Neural cell (in vitro differentiated cells): ENCODE measurements around the gene ACTR1B. TPM values are rescaled to one million over a fixed set of nuclear protein-coding genes. Genes with fewer than 3 reads are reported as not detected.

Experiments used
- H2AFZ ChIP-seq: fragments of 200-600, 300-800 bp; sonication (generic), shearing (Covaris generic); 2 replicates; pipeline ENCODE4 v1.6.0; 2014; ENCODE audit warnings: low read depth, mild to moderate bottlenecking, antibody characterized with exemption, low read length, moderate library complexity
- H3F3A ChIP-seq: fragments of 200-600 bp; shearing (Covaris generic); 2 replicates; pipeline ENCODE4 v1.6.1; 2016; ENCODE audit warnings: mild to moderate bottlenecking, moderate library complexity, mixed read lengths, antibody characterized with exemption, low read length; ENCODE audit not compliant: insufficient read depth, poor library complexity, severe bottlenecking
- H3K27ac ChIP-seq: fragments of 200-600, 300-800 bp; sonication (generic), shearing (Covaris generic); 2 replicates; pipeline ENCODE4 v1.5.1; 2014; ENCODE audit warnings: mild to moderate bottlenecking, low read length, moderate library complexity
- H3K27me3 ChIP-seq: fragments of 300-800, 200-600 bp; sonication (generic), shearing (Covaris generic); 2 replicates; pipeline ENCODE4 v1.6.0; 2014; ENCODE audit warnings: mild to moderate bottlenecking, low read depth, low read length, moderate library complexity; ENCODE audit not compliant: insufficient read depth
- H3K36me3 ChIP-seq: fragments of 300-800, 200-600 bp; sonication (generic), shearing (Covaris generic); 2 replicates; pipeline ENCODE4 v1.5.1; 2014; ENCODE audit warnings: mild to moderate bottlenecking, antibody characterized with exemption, low read length, moderate library complexity; ENCODE audit not compliant: insufficient read depth
- H3K4me2 ChIP-seq: fragments of 300-800, 200-600 bp; sonication (generic), shearing (Covaris generic); 2 replicates; pipeline ENCODE4 v1.6.0; 2014; ENCODE audit warnings: mild to moderate bottlenecking, low read length
- H3K4me3 ChIP-seq: fragments of 300-800, 200-600 bp; sonication (generic), shearing (Covaris generic); 2 replicates; pipeline ENCODE4 v1.5.1; 2014; ENCODE audit warnings: mild to moderate bottlenecking, low read length, moderate library complexity
- H3K79me2 ChIP-seq: fragments of 200-600 bp; shearing (Covaris generic); replicated peaks from 2 replicates; pipeline ENCODE4 v1.6.0; 2014; ENCODE audit warnings: mild to moderate bottlenecking, low read length, moderate library complexity; ENCODE audit not compliant: insufficient read depth
- H3K9ac ChIP-seq: fragments of 300-800, 200-600 bp; sonication (generic), shearing (Covaris generic); 2 replicates; pipeline ENCODE4 v1.6.1; 2016; ENCODE audit warnings: mild to moderate bottlenecking, low read length, mixed read lengths
- H3K9me2 ChIP-seq: fragments of 200-600 bp; shearing (Covaris generic); 2 replicates; pipeline ENCODE4 v1.6.1; 2016; ENCODE audit warnings: mild to moderate bottlenecking, low read length, mixed read lengths; ENCODE audit not compliant: insufficient read depth
- H3K9me3 ChIP-seq: fragments of 200-600, 300-800 bp; sonication (generic), shearing (Covaris generic); 2 replicates; pipeline ENCODE4 v1.6.1; 2016; ENCODE audit warnings: mild to moderate bottlenecking, mixed run types, low read length, moderate library complexity, mixed read lengths
- H4K20me1 ChIP-seq: fragments of 200-600 bp; shearing (Covaris generic); 2 replicates; pipeline ENCODE4 v1.6.1; 2016; ENCODE audit warnings: mild to moderate bottlenecking, mixed run types; ENCODE audit not compliant: insufficient read depth
- EP300 ChIP-seq: fragments of 450-650 bp; conservative IDR thresholded peaks from 2 replicates; pipeline ENCODE4 v1.6.1; 2014; ENCODE audit warnings: antibody characterized with exemption, mild to moderate bottlenecking, moderate library complexity; ENCODE audit not compliant: poor library complexity, severe bottlenecking
- EZH2 ChIP-seq: fragments of 200-600, 300-800 bp; shearing (Covaris generic), sonication (generic); IDR thresholded peaks from 2 replicates; pipeline ENCODE4 v1.6.1; 2014; ENCODE audit warnings: antibody characterized with exemption, low read length, borderline replicate concordance, mild to moderate bottlenecking; ENCODE audit not compliant: insufficient read depth, poor library complexity, severe bottlenecking
- MXI1 ChIP-seq: fragments of 450-650 bp; conservative IDR thresholded peaks from 2 replicates; pipeline ENCODE4 v1.6.1; 2014; ENCODE audit warnings: antibody characterized with exemption, mild to moderate bottlenecking; ENCODE audit not compliant: poor library complexity, severe bottlenecking
- POLR2AphosphoS5 ChIP-seq: IDR thresholded peaks from 2 replicates; pipeline ENCODE4 v1.6.1; 2012
- RAD21 ChIP-seq: fragments of 450-650 bp; conservative IDR thresholded peaks from 2 replicates; pipeline ENCODE4 v1.6.1; 2014; ENCODE audit warnings: antibody characterized with exemption, mild to moderate bottlenecking, moderate library complexity
- SMC3 ChIP-seq: fragments of 450-650 bp; conservative IDR thresholded peaks from 2 replicates; pipeline ENCODE4 v1.6.1; 2014; ENCODE audit warnings: antibody characterized with exemption, mild to moderate bottlenecking, moderate library complexity; ENCODE audit not compliant: poor library complexity
- TAF1 ChIP-seq: IDR thresholded peaks from 2 replicates; pipeline ENCODE4 v1.6.1; 2012; ENCODE audit warnings: low read depth
- polyA plus RNA-seq: library from polyadenylated mRNA; depleted of rRNA; stranded (reverse); fragments of >200 nt; gene quantifications from 2 replicates; pipeline ENCODE4 v1.2.3, GENCODE V29; 2014
- TF ChIP-seq, protein P1 (sequence below): fragments of 450-650 bp; IDR thresholded peaks from 2 replicates; pipeline ENCODE4 v1.5.1; 2014; ENCODE audit warnings: antibody characterized with exemption, mild to moderate bottlenecking, moderate library complexity; ENCODE audit not compliant: poor library complexity, severe bottlenecking
- TF ChIP-seq, protein P2 (sequence below): IDR thresholded peaks from 2 replicates; pipeline ENCODE4 v1.6.1; 2012; ENCODE audit warnings: borderline replicate concordance

Gene ACTR1B
- polyA plus RNA-seq, 1 donor from 2014 or later = 138 TPM

DNA sequence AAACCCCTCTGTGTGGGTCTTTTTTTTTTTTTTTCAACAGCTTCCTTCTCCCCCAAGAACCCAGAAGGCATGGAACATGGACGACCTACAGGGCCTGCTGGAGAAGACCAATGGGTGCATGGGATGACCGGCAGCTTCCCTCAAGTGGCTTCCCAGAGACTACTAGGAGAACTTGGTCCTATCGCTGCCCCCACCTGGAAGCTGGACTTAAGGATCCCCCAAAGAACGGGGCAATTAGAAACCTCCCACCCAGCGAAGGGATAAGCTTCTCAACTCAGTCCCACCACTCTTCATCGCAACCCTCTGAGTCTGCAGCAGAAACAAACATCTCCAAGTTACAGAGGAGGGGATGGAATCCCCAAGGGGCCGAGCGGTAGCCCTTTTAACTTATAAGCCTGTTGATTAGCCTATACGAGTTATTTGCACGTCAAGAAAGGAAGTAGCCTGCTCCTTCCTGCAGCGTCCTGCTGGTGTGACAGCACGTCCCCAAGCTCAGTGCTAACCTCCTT, 1.4 kb downstream of the ACTR1B start:
- TF ChIP-seq POLR2AphosphoS5 = no peak
- TF ChIP-seq EZH2 = no peak
- no peak for TF ChIP-seq SMC3
- no peak for TF ChIP-seq MXI1
- TF ChIP-seq, protein P1, sequence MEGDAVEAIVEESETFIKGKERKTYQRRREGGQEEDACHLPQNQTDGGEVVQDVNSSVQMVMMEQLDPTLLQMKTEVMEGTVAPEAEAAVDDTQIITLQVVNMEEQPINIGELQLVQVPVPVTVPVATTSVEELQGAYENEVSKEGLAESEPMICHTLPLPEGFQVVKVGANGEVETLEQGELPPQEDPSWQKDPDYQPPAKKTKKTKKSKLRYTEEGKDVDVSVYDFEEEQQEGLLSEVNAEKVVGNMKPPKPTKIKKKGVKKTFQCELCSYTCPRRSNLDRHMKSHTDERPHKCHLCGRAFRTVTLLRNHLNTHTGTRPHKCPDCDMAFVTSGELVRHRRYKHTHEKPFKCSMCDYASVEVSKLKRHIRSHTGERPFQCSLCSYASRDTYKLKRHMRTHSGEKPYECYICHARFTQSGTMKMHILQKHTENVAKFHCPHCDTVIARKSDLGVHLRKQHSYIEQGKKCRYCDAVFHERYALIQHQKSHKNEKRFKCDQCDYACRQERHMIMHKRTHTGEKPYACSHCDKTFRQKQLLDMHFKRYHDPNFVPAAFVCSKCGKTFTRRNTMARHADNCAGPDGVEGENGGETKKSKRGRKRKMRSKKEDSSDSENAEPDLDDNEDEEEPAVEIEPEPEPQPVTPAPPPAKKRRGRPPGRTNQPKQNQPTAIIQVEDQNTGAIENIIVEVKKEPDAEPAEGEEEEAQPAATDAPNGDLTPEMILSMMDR = no peak
- no peak for TF ChIP-seq RAD21
- TF ChIP-seq TAF1 = no peak
- no peak for TF ChIP-seq EP300
- TF ChIP-seq, protein P2, sequence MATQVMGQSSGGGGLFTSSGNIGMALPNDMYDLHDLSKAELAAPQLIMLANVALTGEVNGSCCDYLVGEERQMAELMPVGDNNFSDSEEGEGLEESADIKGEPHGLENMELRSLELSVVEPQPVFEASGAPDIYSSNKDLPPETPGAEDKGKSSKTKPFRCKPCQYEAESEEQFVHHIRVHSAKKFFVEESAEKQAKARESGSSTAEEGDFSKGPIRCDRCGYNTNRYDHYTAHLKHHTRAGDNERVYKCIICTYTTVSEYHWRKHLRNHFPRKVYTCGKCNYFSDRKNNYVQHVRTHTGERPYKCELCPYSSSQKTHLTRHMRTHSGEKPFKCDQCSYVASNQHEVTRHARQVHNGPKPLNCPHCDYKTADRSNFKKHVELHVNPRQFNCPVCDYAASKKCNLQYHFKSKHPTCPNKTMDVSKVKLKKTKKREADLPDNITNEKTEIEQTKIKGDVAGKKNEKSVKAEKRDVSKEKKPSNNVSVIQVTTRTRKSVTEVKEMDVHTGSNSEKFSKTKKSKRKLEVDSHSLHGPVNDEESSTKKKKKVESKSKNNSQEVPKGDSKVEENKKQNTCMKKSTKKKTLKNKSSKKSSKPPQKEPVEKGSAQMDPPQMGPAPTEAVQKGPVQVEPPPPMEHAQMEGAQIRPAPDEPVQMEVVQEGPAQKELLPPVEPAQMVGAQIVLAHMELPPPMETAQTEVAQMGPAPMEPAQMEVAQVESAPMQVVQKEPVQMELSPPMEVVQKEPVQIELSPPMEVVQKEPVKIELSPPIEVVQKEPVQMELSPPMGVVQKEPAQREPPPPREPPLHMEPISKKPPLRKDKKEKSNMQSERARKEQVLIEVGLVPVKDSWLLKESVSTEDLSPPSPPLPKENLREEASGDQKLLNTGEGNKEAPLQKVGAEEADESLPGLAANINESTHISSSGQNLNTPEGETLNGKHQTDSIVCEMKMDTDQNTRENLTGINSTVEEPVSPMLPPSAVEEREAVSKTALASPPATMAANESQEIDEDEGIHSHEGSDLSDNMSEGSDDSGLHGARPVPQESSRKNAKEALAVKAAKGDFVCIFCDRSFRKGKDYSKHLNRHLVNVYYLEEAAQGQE = no peak
- H4K20me1 ChIP-seq = no peaks in the 10 kb centered on the region
- peak overlapping the region; percentile 95 for H3K4me3 ChIP-seq
- peak overlapping the region; percentile 91 for H3K9ac ChIP-seq
- no peaks in the 10 kb centered on the region for H3K27me3 ChIP-seq
- H3K9me3 ChIP-seq = no peaks in the 10 kb centered on the region
- no peak overlapping the region for H2AFZ ChIP-seq
- H3K27ac ChIP-seq = peak overlapping the region; percentile 94
- no peaks in the 10 kb centered on the region for H3K9me2 ChIP-seq
- H3K4me2 ChIP-seq = peak overlapping the region; percentile 86
- H3K79me2 ChIP-seq = peaks cover 20% of the 10 kb centered on the region
- H3F3A ChIP-seq = no peaks in the 10 kb centered on the region
- H3K36me3 ChIP-seq = no peaks in the 10 kb centered on the region

DNA sequence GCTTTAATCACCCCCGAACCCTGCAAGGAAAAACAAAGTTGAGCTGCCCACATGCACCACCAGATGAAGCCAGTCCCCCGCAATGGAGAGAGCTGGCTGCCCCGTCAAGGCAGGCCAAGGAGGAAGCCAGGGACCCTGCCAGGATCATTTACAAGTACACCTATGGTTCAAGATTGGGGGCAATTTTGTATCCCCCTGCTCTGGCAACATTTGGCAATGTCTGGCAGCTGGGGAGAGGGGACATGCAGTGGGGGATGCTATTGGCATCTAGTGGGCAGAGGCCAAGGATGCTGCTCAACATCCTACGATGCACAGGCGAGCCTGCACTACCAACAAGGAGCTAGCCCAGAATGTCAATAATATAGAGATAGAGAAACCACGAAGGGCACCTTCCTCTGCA, 1.9 kb downstream of the ACTR1B start:
- Histone ChIP-seq H3K9me2 (no peaks in the 10 kb centered on the region), H3F3A (no peaks in the 10 kb centered on the region), H4K20me1 (no peaks in the 10 kb centered on the region), H3K36me3 (no peaks in the 10 kb centered on the region), H3K27ac (no peak overlapping the region), H3K4me2 (peak overlapping the region; percentile 86), H3K27me3 (no peaks in the 10 kb centered on the region), H3K79me2 (peaks cover 20% of the 10 kb centered on the region), H3K9me3 (no peaks in the 10 kb centered on the region), H3K9ac (no peak overlapping the region), H3K4me3 (peak overlapping the region; percentile 95), H2AFZ (no peak overlapping the region)
- TF ChIP-seq, protein P1 = no peak
- TF ChIP-seq EP300 (no peak), SMC3 (no peak), EZH2 (no peak), RAD21 (no peak), MXI1 (no peak), POLR2AphosphoS5 (no peak), TAF1 (no peak)
- TF ChIP-seq, protein P2 = no peak
